PC-3 (cell line): Measurements from ENCODE around the gene FRMD7. TPM values are rescaled to one million over a fixed set of nuclear protein-coding genes. Genes with fewer than 3 reads are reported as not detected.

Source experiments
- ATAC-seq: fragments of 200-7000 bp; cut with Tn5 transposase; 2 replicates; pipeline ENCODE4 v1.9.1; 2020; ENCODE audit warnings: mild to moderate bottlenecking, moderate library complexity
- BruUV-seq: library from RNA; stranded (reverse); fragments of 400-500 nt; replicated peaks from 2 replicates; lab custom pipeline; 2021; lab: Mats Ljungman, UMichigan
- CTCF ChIA-PET: fragments of 300-600 bp; sonication (Branson Sonifier 250); formaldehyde crosslinking; loops from one replicate; lab custom pipeline; 2022; ENCODE audit warnings: antibody characterized with exemption; lab: Charles Lee
- POLR2A ChIA-PET: fragments of 300-600 bp; sonication (Branson Sonifier 250); formaldehyde crosslinking; loops from one replicate; lab custom pipeline; 2022; ENCODE audit warnings: antibody characterized with exemption; ENCODE audit not compliant: unreplicated experiment; lab: Charles Lee
- DNase-seq: peaks from one replicate; pipeline ENCODE4 v3.0.0-alpha.2; 2015
- H2AFZ ChIP-seq: fragments of 300-600 bp; sonication (generic); 2 replicates; pipeline ENCODE4 v1.6.0; 2016; ENCODE audit warnings: antibody characterized with exemption, low read length
- H3F3A ChIP-seq: fragments of 300-600 bp; sonication (generic); one replicate; pipeline ENCODE4 v1.6.0; 2017; ENCODE audit warnings: antibody characterized with exemption, low read length, control low read depth, mild to moderate bottlenecking; ENCODE audit not compliant: unreplicated experiment
- H3K27ac ChIP-seq: fragments of 300-600 bp; sonication (generic); 2 replicates; pipeline ENCODE4 v1.5.1; 2016; ENCODE audit warnings: mild to moderate bottlenecking, low read length
- H3K27me3 ChIP-seq: fragments of 300-600 bp; sonication (generic); 2 replicates; pipeline ENCODE4 v1.6.1; 2016; ENCODE audit warnings: low read length, mixed read lengths
- H3K36me3 ChIP-seq: fragments of 300-600 bp; sonication (generic); 2 replicates; pipeline ENCODE4 v1.6.1; 2016; ENCODE audit warnings: low read depth, mixed run types, low read length, mixed read lengths
- H3K4me1 ChIP-seq: fragments of 300-600 bp; sonication (generic); 2 replicates; pipeline ENCODE4 v1.5.1; 2016; ENCODE audit warnings: low read length; ENCODE audit not compliant: insufficient read depth
- H3K4me2 ChIP-seq: fragments of 300-600 bp; sonication (generic); 2 replicates; pipeline ENCODE4 v1.6.0; 2016; ENCODE audit warnings: low read length
- H3K4me3 ChIP-seq: fragments of 300-600 bp; sonication (generic); 2 replicates; pipeline ENCODE4 v1.5.1; 2016; ENCODE audit warnings: mild to moderate bottlenecking, low read length, mixed read lengths
- H3K79me2 ChIP-seq: fragments of 300-600 bp; sonication (generic); 2 replicates; pipeline ENCODE4 v1.6.1; 2017; ENCODE audit warnings: low read length, mixed read lengths
- H3K9ac ChIP-seq: fragments of 300-600 bp; sonication (generic); 2 replicates; pipeline ENCODE4 v1.6.0; 2016; ENCODE audit warnings: mild to moderate bottlenecking, low read length
- H3K9me2 ChIP-seq: fragments of 300-600 bp; sonication (generic); replicated peaks from 2 replicates; pipeline ENCODE4 v1.6.1; 2016; ENCODE audit warnings: mixed run types, low read length, mixed read lengths
- H3K9me3 ChIP-seq: fragments of 300-600 bp; sonication (generic); 2 replicates; pipeline ENCODE4 v1.6.1; 2016; ENCODE audit warnings: low read length, mixed read lengths
- H4K20me1 ChIP-seq: fragments of 300-600 bp; sonication (generic); 2 replicates; pipeline ENCODE4 v1.6.1; 2016; ENCODE audit warnings: low read length, mixed read lengths
- EZH2 ChIP-seq: fragments of 300-600 bp; sonication (generic); IDR thresholded peaks from one replicate; pipeline ENCODE4 v1.6.1; 2017; ENCODE audit warnings: antibody characterized with exemption, mild to moderate bottlenecking, low read length; ENCODE audit not compliant: unreplicated experiment
- EZH2phosphoT487 ChIP-seq: fragments of 300-600 bp; sonication (generic); IDR thresholded peaks from 2 replicates; pipeline ENCODE4 v1.6.1; 2018; ENCODE audit warnings: mild to moderate bottlenecking, antibody characterized with exemption, low read length, borderline replicate concordance
- intact Hi-C: fragments of 100-400 bp; cut with micrococcal nuclease; formaldehyde crosslinking; loops from 2 replicates; pipeline ENCODE4 v1.9.0; 2023
- total RNA-seq: library from RNA; depleted of rRNA; stranded (reverse); fragments of >200 nt; gene quantifications from 2 replicates; pipeline ENCODE4 v1.2.3, GENCODE V29; 2014
- TF ChIP-seq, protein P1 (sequence below): fragments of 300-600 bp; sonication (generic); conservative IDR thresholded peaks from 2 replicates; pipeline ENCODE4 v1.5.1; 2017; ENCODE audit warnings: antibody characterized with exemption, low read depth, mild to moderate bottlenecking, low read length

FRMD7 gene
- total RNA-seq, 1 experiment from 2014 or later, result 0.04 TPM

- no peaks in the 10 kb centered on the region for H3K4me1 ChIP-seq
- BruUV-seq, result no TSS peak
- ChIA-PET CTCF (interaction anchor here (0.6 kb wide), 1 partner anchor 48 kb away, joined by 3 read pairs; the partner anchor contains the start of gene RAP2C), POLR2A (no interaction called here)
- no peaks in the 10 kb centered on the region for H3K27me3 ChIP-seq
- intact Hi-C loops, result no loop called here
- no peak overlapping the region for H3K4me3 ChIP-seq
- no peak overlapping the region for H3K4me2 ChIP-seq
- no peaks in the 10 kb centered on the region for H3K9me2 ChIP-seq
- H3K79me2 ChIP-seq, result no peaks in the 10 kb centered on the region
- H3K36me3 ChIP-seq, result no peaks in the 10 kb centered on the region
- H3F3A ChIP-seq, result no peaks in the 10 kb centered on the region
- peak; percentile 42; the same call in 1 of the 2 replicates for ATAC-seq
- H2AFZ ChIP-seq, result no peak overlapping the region
- no peaks in the 10 kb centered on the region for H3K9me3 ChIP-seq
- no peak overlapping the region for H3K27ac ChIP-seq
- H4K20me1 ChIP-seq, result no peaks in the 10 kb centered on the region
- TF ChIP-seq, protein P1, sequence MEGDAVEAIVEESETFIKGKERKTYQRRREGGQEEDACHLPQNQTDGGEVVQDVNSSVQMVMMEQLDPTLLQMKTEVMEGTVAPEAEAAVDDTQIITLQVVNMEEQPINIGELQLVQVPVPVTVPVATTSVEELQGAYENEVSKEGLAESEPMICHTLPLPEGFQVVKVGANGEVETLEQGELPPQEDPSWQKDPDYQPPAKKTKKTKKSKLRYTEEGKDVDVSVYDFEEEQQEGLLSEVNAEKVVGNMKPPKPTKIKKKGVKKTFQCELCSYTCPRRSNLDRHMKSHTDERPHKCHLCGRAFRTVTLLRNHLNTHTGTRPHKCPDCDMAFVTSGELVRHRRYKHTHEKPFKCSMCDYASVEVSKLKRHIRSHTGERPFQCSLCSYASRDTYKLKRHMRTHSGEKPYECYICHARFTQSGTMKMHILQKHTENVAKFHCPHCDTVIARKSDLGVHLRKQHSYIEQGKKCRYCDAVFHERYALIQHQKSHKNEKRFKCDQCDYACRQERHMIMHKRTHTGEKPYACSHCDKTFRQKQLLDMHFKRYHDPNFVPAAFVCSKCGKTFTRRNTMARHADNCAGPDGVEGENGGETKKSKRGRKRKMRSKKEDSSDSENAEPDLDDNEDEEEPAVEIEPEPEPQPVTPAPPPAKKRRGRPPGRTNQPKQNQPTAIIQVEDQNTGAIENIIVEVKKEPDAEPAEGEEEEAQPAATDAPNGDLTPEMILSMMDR, result no peak
- TF ChIP-seq EZH2 (no peak), EZH2phosphoT487 (no peak)
- no peak for DNase-seq
- no peak overlapping the region for H3K9ac ChIP-seq
These were observed 43.7 kb upstream of the FRMD7 start for GRCh38 chrX:132171478-132171877.

DNA sequence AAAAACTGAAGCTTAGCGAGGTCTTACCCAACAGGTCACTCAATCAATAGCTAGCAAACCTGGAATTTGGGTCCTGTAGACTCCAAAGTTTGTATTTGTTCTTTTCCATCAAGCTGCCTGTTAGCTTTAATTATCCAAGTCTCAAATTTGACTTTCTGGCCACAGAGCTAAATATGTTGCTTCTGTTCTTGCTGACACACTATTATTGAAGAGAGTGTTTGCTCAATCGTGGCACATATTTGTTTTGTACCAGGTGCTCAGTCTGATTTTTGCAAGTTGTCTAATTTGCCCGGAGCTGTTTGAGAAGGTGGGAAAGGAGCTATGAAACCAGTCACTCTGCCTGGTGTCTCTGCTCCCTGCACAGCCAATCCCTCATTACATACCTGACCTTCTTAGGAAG, 41.7 kb upstream of the FRMD7 start:
- H3F3A ChIP-seq, result no peaks in the 10 kb centered on the region
- H3K79me2 ChIP-seq, result no peaks in the 10 kb centered on the region
- ATAC-seq (no peak), DNase-seq (no peak)
- no peaks in the 10 kb centered on the region for H3K27me3 ChIP-seq
- H3K9me3 ChIP-seq, result no peaks in the 10 kb centered on the region
- H3K27ac ChIP-seq, result no peak overlapping the region
- H3K4me3 ChIP-seq, result no peak overlapping the region
- ChIA-PET POLR2A (no interaction called here), CTCF (no interaction called here)
- TF ChIP-seq EZH2 (no peak), EZH2phosphoT487 (no peak)
- TF ChIP-seq, protein P1, result no peak
- H4K20me1 ChIP-seq, result no peaks in the 10 kb centered on the region
- no peaks in the 10 kb centered on the region for H3K9me2 ChIP-seq
- no peak overlapping the region for H3K9ac ChIP-seq
- H3K4me2 ChIP-seq, result no peak overlapping the region
- no TSS peak for BruUV-seq
- no peaks in the 10 kb centered on the region for H3K4me1 ChIP-seq
- no peak overlapping the region for H2AFZ ChIP-seq
- intact Hi-C loops, result no loop called here
- no peaks in the 10 kb centered on the region for H3K36me3 ChIP-seq

DNA sequence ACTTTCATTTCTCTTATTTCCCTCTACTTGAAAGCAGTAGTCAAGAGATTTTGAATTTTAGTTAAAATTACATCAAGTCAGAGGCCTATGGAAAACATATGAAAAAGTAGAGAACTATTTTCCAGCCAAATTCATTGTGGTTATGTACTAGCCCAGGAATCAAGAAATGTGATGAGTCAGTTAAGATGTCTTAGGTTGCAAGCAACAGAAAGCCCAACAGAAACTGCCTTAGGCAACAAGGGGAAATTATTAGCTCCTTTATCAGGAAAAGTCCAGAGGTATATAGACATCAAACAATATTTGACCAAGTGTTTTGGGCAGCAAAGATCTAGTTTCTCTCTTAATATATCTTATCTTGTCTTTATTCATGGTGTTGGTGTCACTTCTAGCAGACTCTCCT, 37.8 kb upstream of the FRMD7 start:
- BruUV-seq, result no TSS peak
- no peak overlapping the region for H3K9ac ChIP-seq
- TF ChIP-seq, protein P1, result no peak
- no peak for TF ChIP-seq EZH2phosphoT487
- no peak for TF ChIP-seq EZH2
- no peaks in the 10 kb centered on the region for H4K20me1 ChIP-seq
- H3K27ac ChIP-seq, result no peak overlapping the region
- H3K9me2 ChIP-seq, result no peaks in the 10 kb centered on the region
- H3K4me2 ChIP-seq, result no peak overlapping the region
- intact Hi-C loops, result no loop called here
- peak; percentile 48 for DNase-seq
- no peak overlapping the region for H2AFZ ChIP-seq
- no peaks in the 10 kb centered on the region for H3K79me2 ChIP-seq
- no peaks in the 10 kb centered on the region for H3F3A ChIP-seq
- H3K9me3 ChIP-seq, result no peaks in the 10 kb centered on the region
- ChIA-PET POLR2A (no interaction called here), CTCF (no interaction called here)
- H3K4me1 ChIP-seq, result no peaks in the 10 kb centered on the region
- H3K27me3 ChIP-seq, result no peaks in the 10 kb centered on the region
- no peak overlapping the region for H3K4me3 ChIP-seq
- H3K36me3 ChIP-seq, result no peaks in the 10 kb centered on the region
- ATAC-seq, result no peak
